Loucy (cell line): ENCODE results near the gene DCAF15.

Experiments
- H2AFZ ChIP-seq: fragments of 200-600 bp; sonication (generic); 2 replicates; pipeline ENCODE4 v1.6.0; 2016; ENCODE audit warnings: antibody characterized with exemption, mild to moderate bottlenecking, low read length, moderate library complexity
- H3F3A ChIP-seq: fragments of 200-600 bp; 2 replicates; pipeline ENCODE4 v1.6.0; 2016; ENCODE audit warnings: antibody characterized with exemption, low read depth, mild to moderate bottlenecking
- H3K27me3 ChIP-seq: fragments of 200-600 bp; sonication (generic); 2 replicates; pipeline ENCODE4 v1.6.1; 2014; ENCODE audit warnings: low read length, mild to moderate bottlenecking; ENCODE audit not compliant: insufficient read depth, poor library complexity, severe bottlenecking
- H3K36me3 ChIP-seq: fragments of 200-600 bp; sonication (generic); 2 replicates; pipeline ENCODE4 v1.6.1; 2016; ENCODE audit warnings: low read length; ENCODE audit not compliant: insufficient read depth
- H3K4me1 ChIP-seq: fragments of 200-600 bp; sonication (generic); 2 replicates; pipeline ENCODE4 v1.5.1; 2014; ENCODE audit warnings: low read length, mild to moderate bottlenecking; ENCODE audit not compliant: insufficient read depth, poor library complexity, severe bottlenecking
- H3K4me2 ChIP-seq: fragments of 200-600 bp; sonication (generic); 2 replicates; pipeline ENCODE4 v1.6.0; 2014; ENCODE audit warnings: antibody characterized with exemption, low read length, low read depth, mild to moderate bottlenecking; ENCODE audit not compliant: poor library complexity, severe bottlenecking
- H3K4me3 ChIP-seq: fragments of 200-600 bp; sonication (generic); 2 replicates; pipeline ENCODE4 v1.5.1; 2014; ENCODE audit warnings: low read length, mild to moderate bottlenecking, mixed read lengths; ENCODE audit not compliant: poor library complexity, severe bottlenecking
- H3K79me2 ChIP-seq: fragments of 200-600 bp; sonication (generic); 2 replicates; pipeline ENCODE4 v1.6.1; 2014; ENCODE audit warnings: low read length; ENCODE audit not compliant: insufficient read depth
- H3K9ac ChIP-seq: fragments of 200-600 bp; sonication (generic); 2 replicates; pipeline ENCODE4 v1.6.0; 2014; ENCODE audit warnings: mild to moderate bottlenecking, low read depth, low read length, moderate library complexity; ENCODE audit not compliant: poor library complexity, severe bottlenecking
- H3K9me2 ChIP-seq: fragments of 200-600 bp; sonication (generic); replicated peaks from 2 replicates; pipeline ENCODE4 v1.6.1; 2016; ENCODE audit warnings: low read depth, low read length, mixed read lengths
- H3K9me3 ChIP-seq: fragments of 200-600 bp; sonication (generic); 2 replicates; pipeline ENCODE4 v1.6.1; 2014; ENCODE audit warnings: mild to moderate bottlenecking, antibody characterized with exemption, low read length, low read depth; ENCODE audit not compliant: insufficient read depth
- H4K20me1 ChIP-seq: fragments of 200-600 bp; sonication (generic); 2 replicates; pipeline ENCODE4 v1.6.0; 2014; ENCODE audit warnings: antibody characterized with exemption, low read length, mild to moderate bottlenecking; ENCODE audit not compliant: insufficient read depth, poor library complexity, severe bottlenecking
- CTCF ChIP-seq: fragments of 200-600 bp; sonication (generic); conservative IDR thresholded peaks from 2 replicates; pipeline ENCODE4 v1.5.1; 2014; ENCODE audit warnings: mild to moderate bottlenecking, antibody characterized with exemption, low read length
- EZH2phosphoT487 ChIP-seq: fragments of 200-600 bp; IDR thresholded peaks from 2 replicates; pipeline ENCODE4 v1.6.1; 2018; ENCODE audit warnings: antibody characterized with exemption, mild to moderate bottlenecking, moderate library complexity, borderline replicate concordance

The DCAF15 gene

GRCh38 chr19:13954185-13954584 lies 1.9 kb downstream of the DCAF15 start:
- no peak overlapping the region for H2AFZ ChIP-seq
- peaks cover 10% of the 10 kb centered on the region for H3K4me1 ChIP-seq
- peak overlapping the region; percentile 94 for H3K4me2 ChIP-seq
- peak overlapping the region; percentile 93 for H3K4me3 ChIP-seq
- TF ChIP-seq EZH2phosphoT487 (no peak), CTCF (no peak)
- no peaks in the 10 kb centered on the region for H3K9me2 ChIP-seq
- H3K9me3 ChIP-seq: no peaks in the 10 kb centered on the region
- H3K27me3 ChIP-seq: no peaks in the 10 kb centered on the region
- H3K79me2 ChIP-seq: peaks cover 62% of the 10 kb centered on the region
- H3K36me3 ChIP-seq: peaks cover 41% of the 10 kb centered on the region; the same call in 1 of the 2 replicates
- H3K9ac ChIP-seq: peak overlapping the region; percentile 92
- H4K20me1 ChIP-seq: peaks cover 26% of the 10 kb centered on the region
- no peaks in the 10 kb centered on the region for H3F3A ChIP-seq

GRCh38 chr19:13955662-13956364 lies 3.5 kb downstream of the DCAF15 start:
- no peak overlapping the region for H3K4me2 ChIP-seq
- H3K27me3 ChIP-seq: no peaks in the 10 kb centered on the region
- peaks cover 29% of the 10 kb centered on the region for H4K20me1 ChIP-seq
- no peak overlapping the region for H2AFZ ChIP-seq
- peaks cover 10% of the 10 kb centered on the region for H3K4me1 ChIP-seq
- no peaks in the 10 kb centered on the region for H3K9me2 ChIP-seq
- H3K4me3 ChIP-seq: no peak overlapping the region
- H3K9ac ChIP-seq: no peak overlapping the region
- peaks cover 62% of the 10 kb centered on the region for H3K79me2 ChIP-seq
- H3K9me3 ChIP-seq: no peaks in the 10 kb centered on the region
- peaks cover 54% of the 10 kb centered on the region; the same call in 1 of the 2 replicates for H3K36me3 ChIP-seq
- TF ChIP-seq CTCF (no peak), EZH2phosphoT487 (no peak)
- H3F3A ChIP-seq: no peaks in the 10 kb centered on the region

GRCh38 chr19:13956365-13956744 lies 4.0 kb downstream of the DCAF15 start:
- H3K4me2 ChIP-seq: no peak overlapping the region
- H3K9me3 ChIP-seq: no peaks in the 10 kb centered on the region
- peaks cover 10% of the 10 kb centered on the region for H3K4me1 ChIP-seq
- peaks cover 29% of the 10 kb centered on the region for H4K20me1 ChIP-seq
- no peaks in the 10 kb centered on the region for H3F3A ChIP-seq
- H3K79me2 ChIP-seq: peaks cover 62% of the 10 kb centered on the region
- no peak for TF ChIP-seq CTCF
- TF ChIP-seq EZH2phosphoT487: no peak
- no peak overlapping the region for H2AFZ ChIP-seq
- no peaks in the 10 kb centered on the region for H3K9me2 ChIP-seq
- no peak overlapping the region for H3K4me3 ChIP-seq
- peaks cover 54% of the 10 kb centered on the region; the same call in 1 of the 2 replicates for H3K36me3 ChIP-seq
- no peak overlapping the region for H3K9ac ChIP-seq
- no peaks in the 10 kb centered on the region for H3K27me3 ChIP-seq
